GM21381 (cell line): ENCODE measurements around the gene NAALADL2.

Source experiments
- ATAC-seq: cut with Tn5 transposase; IDR thresholded peaks from one replicate; pipeline ENCODE4 v1.9.1; 2021; ENCODE audit warnings: mild to moderate bottlenecking, moderate library complexity; ENCODE audit not compliant: unreplicated experiment

NAALADL2 gene

DNA sequence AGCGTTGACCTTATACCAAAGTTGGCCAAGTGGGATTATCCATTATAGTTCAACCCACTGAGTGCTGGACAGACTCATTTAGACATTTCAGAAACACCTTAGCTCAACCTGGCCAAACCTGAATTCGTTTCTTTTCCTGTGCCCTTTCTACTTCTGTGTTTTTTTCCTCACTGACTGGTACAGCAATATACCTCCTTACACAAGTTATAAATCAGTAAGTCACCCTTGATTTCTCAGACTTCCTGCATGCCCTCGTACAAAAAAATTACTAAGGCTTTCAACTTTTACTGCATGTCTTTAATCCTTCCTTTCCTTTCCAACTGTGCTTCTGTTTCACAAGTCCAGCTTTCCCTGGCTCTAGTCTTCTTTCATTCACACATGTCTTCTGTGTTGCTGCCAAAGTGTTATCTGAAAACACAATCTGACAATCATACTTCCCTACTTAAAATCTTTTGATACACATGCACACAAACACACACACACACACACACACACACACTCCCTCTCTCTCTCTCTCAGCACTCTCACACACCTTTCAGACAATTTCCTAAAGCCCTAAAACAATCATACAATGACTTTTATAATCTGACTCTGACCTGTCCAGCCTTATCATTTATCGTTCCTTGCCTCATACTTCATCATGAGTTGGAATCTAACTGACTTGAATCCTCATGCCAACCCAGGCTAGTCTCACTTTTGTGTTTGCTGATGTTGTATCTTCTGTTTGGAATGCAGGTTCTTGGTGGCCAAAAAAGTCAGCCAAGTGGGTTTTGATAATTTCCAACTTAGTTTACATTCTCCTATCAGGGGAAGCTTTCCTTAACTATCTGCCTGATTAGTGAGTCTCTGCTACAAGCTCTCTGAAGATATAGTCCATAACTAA, 436.4 kb downstream of the NAALADL2 start:
- no peak for ATAC-seq

DNA sequence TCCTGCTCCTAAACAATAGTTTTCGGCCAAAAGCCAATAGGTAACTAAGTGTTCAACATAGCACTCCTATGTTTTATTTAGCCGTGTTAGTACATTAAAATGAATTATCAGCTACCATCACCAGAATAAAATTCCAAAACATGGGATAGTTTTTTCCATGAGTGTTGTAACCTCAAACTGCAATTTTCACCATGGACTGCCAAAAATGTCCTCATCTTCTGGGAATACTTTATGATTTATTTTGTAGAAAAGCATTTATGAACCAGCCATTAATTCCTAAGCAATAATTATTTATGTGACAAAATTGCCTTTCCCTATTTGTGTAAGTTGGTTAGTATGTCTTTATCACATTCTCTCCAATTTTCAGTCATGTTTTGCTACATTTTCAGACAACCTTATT, 438.1 kb downstream of the NAALADL2 start:
- ATAC-seq = no peak

GRCh38 chr3:175301741-175302140, 442.6 kb downstream of the NAALADL2 start:
- no peak for ATAC-seq

DNA sequence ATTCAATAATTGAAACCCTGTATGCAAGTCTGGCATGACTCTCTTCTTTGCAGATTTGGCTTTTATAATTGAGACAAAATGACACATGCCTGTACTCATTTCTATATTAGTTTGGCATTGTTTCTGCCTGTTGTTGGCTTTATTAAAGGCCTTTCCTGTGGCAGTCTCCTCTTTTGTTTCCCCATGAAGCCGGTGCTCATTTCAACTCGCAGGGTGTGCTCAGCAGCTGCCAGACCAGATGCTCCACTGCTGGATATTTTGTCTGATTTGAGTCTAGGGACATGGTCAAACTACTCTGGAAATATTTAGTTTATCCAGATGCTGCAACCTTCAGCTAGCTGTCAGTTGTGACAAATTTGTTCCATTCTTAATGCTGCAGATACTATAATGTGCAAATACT, 445.3 kb downstream of the NAALADL2 start:
- no peak for ATAC-seq

DNA sequence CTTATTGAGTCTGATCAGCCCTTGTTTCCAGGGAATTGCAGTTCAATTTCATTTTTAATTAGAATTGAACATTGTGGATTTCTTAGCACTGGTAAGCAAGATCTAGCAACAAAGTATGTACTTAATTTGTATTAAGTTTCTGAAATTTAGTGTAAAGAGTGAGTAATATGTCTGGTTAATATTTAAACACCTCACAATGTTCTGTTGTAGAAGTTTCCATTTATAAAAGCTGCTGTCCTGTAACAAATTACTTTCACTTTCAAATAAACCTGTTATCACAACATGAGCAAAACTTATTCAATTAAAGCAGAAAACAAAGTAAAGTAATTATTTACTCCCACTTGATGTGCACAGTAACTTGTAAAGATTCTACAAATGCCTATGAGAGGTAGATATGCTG, 448.5 kb downstream of the NAALADL2 start:
- ATAC-seq = no peak

DNA sequence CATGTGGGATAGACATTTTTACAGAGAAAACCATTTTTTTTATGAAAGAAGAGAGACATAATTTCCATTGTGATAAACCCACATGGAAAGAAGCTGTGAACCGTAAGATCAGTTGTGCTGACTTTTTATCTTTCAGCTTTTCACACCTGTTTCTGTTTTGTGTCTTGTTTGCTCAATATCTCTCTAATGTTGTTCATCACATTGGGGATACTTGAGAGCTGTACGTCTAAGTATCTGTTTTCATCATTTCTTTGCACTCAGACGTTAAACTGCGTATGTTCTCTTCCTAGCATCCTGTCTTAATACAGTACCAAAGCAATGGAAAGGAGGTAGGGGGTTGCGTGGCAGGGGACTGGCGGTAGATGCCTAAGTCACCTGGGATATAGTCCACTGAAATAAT, 449.0 kb downstream of the NAALADL2 start:
- no peak for ATAC-seq

- no peak for ATAC-seq
These were observed 450.9 kb downstream of the NAALADL2 start for GRCh38 chr3:175310046-175310445.

GRCh38 chr3:175311404-175311803, 452.3 kb downstream of the NAALADL2 start:
- ATAC-seq = no peak

DNA sequence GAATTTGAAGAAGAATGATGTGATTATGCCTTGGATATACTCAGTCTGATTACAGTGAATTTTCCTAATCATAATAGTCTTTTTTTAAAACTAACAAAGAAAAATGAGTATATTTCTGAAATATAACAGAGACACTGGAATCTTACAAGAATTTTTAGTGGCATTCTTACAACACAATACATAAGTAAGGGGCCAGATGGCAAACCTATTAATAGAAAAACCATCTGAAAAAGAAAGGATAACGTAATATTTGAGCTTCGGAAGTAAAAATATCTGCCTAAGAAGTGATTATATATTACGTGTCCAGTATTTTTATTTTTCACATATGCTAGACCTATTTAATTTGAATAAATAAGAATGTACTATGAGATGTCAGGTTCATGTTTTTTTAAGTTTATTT, 452.8 kb downstream of the NAALADL2 start:
- no peak for ATAC-seq

DNA sequence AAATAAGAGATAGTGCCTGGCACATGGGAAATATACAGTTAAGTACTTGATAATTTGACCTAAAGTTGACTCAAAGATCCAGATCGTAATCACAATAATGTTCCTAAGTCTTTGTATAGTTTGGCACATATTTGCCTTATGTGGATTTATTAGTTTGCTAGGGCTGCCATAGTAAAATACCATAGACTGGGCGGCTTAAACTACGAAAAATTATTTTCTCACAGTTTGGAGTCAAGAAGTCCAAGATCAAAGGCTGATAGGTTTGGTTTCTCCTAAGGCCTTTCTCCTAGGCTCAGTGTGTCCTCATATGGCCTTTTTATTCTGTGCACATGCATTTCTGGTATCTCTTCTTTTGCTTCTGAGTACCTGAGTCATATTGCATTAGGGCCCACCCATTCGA, 453.7 kb downstream of the NAALADL2 start:
- ATAC-seq = no peak

- no peak for ATAC-seq
These were observed 457.7 kb downstream of the NAALADL2 start for GRCh38 chr3:175316799-175317198.

DNA sequence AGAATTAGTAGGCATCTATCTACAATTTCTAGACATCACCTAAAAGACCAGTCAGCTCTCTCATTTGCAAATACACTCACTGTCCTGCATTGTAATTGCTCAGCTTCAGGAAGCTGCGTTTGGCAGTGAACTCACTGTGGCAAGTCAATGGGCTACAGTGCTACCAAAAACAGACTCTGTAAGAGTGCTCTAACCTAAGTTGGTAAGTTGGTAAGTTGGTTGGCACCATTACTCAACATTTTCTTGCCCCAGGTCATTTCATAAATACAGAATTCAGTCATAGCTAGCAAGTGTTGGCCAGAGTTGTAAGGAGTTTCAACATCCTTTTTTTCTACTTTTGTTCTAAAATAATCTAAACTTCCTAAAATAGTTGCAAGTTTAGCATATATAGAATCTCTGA, 466.3 kb downstream of the NAALADL2 start:
- ATAC-seq = no peak

DNA sequence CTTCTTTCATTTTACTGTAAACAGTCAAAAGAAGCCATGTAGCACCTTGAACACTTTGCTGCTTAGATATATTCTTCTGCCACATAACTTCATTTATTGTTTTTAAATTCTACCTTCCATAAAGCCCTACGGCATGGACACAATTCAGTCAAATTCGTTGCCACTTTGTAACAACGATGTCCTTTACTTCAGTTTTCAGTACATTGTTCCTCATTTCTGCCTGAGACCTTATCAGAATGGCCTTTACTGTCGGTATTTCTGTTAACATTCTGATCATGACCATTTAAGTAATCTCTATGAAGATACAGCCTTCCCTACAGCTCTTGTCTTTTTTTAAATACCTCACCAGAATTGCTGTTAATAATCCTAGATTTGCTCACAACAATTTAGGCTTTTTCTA, 466.9 kb downstream of the NAALADL2 start:
- ATAC-seq = no peak

DNA sequence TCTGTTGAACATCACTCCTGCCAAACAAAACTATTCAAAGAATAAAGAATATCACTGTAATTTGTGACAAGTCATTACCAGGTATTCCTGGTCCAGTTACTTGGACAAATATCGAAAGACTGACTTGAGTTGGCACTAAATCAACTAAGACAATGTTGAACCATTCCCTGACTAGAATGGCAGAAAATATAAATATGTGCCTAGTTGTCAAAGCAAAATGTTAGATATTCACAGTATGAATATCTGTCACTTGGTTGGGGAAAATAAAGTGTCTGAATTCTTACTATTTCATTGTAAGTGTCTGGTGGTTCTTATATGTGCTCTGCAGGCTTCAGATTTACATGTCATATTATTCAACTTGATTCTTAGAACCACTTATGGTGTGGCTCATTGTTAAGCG, 470.2 kb downstream of the NAALADL2 start:
- no peak for ATAC-seq

GRCh38 chr3:175335229-175335628, 476.1 kb downstream of the NAALADL2 start:
- no peak for ATAC-seq

GRCh38 chr3:175336406-175337133, 477.4 kb downstream of the NAALADL2 start:
- no peak for ATAC-seq

DNA sequence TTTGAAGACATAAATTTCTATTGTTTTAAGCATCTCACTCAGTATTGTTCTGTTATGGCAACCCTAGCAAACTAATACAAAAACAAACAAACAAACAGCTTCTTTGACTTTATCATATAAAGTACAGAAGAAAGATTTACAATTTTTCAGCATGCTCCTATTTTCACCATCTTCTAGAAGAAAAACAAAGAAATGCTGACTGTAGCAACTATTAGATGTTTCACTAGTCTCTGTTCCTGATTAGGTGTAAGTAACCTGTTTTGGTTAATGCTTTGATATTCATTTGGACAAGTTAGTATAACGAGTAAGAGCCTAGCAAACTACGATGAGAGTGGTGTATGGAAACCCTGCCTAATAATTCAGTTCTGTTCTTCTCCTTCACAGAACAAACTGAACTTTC, 478.5 kb downstream of the NAALADL2 start:
- ATAC-seq = no peak

DNA sequence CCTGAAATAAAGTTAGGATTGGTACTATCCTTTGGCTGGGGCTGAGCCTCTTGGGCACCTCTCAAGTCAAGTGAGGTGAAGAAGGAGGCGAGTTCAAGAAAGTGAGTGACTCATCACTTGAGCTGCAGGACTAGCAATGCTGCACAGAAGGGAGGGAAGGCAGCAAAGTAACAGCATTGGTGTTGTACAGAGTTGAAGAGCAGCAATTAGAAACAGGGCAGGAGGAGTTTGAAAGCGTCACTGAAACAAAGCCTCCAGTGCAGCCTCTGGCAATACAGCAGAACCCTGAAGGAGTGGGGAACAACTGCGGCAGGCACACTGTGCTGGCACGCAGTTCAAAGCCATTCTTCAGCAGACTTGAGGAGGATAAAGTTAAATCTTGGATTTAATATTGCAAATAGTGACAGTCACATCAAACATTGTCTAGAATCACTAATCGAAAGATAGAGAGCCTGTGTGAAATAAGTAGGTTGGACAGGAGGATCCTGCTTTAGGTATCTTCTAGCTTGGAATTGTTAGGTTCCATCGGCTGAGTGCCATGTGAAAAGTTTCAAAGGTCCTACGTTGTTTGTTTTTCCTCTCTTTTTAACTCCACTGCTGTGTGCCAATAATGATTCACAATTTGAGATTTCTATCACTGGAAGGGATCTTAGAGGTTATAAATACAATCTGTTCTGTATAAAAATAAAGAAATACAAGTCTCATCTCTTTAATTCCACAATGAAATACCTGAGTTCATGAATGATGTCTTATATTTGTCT, 479.8 kb downstream of the NAALADL2 start:
- ATAC-seq = no peak

GRCh38 chr3:175340338-175341015, 481.3 kb downstream of the NAALADL2 start:
- ATAC-seq = no peak

- ATAC-seq = no peak
These were observed 483.1 kb downstream of the NAALADL2 start for GRCh38 chr3:175342196-175342595.

- ATAC-seq = no peak
These were observed 484.8 kb downstream of the NAALADL2 start for GRCh38 chr3:175343946-175344345.
